CD4-positive, alpha-beta T cell treated with Interleukin-1 beta for 1 hour (primary cell): ENCODE results near the gene CEP135.

Experiments used
- DNase-seq, 2 donors: peaks; one replicate each; pipeline ENCODE4 v3.0.0-alpha.2; 2020 to 2022

CEP135 gene

DNA sequence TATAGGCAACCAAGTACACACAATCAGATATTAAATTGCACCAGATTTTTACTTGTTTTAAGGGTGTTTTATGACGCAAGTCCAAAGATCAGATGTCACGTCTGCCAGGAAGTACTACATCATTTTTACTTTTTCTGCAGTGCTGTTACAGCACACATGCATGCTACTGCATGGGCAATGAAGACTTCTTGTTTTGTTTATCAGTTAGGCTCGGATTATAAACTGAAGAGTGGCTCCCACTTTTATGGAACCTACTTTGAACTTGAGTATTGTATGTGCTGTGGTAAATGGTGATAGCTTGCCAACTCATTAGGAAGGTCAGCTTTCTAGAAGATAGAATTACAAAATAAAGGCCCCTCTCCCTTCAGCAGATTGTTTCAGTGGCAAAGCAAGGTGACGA, 131.6 kb downstream of the CEP135 start:
- no peak for DNase-seq

DNA sequence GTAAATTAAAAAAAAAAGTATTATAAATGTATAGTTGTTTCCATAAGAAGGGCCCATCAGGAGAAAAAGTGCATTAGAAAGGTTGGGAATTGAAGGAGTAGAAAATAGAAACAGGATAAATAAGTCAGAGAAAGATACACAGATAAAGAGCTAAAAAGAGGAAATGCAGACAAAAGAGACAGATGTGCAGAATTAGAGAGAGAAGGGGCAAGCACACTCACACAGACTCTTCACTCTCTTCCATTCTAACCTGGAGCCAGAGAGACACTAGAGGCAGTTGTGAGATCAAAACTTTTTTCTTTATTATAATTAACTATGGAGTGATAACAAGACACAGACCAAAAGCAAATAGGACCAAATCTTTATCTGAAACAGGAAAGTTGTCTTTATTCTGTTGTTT, 134.1 kb downstream of the CEP135 start:
- no peak for DNase-seq
